Lower lobe of right lung (tissue), 2 donors: ENCODE data around the gene MACROD2. TPM values are rescaled to one million over a fixed set of nuclear protein-coding genes. Genes with fewer than 3 reads are reported as not detected.

Source experiments
- ATAC-seq, 2 donors: fragments of 200-7000 bp; cut with Tn5 transposase; one replicate each; pipeline ENCODE4 v1.9.1; 2020 to 2022; ENCODE audit warnings: mild to moderate bottlenecking in 2 of 2, moderate library complexity in 2 of 2
- DNase-seq: peaks from one replicate; pipeline ENCODE4 v3.0.0-alpha.2; 2020
- H3K27ac ChIP-seq: fragments of 200-600 bp; one replicate; pipeline ENCODE4 v1.8.0; 2022
- H3K27me3 ChIP-seq: fragments of 200-600 bp; one replicate; pipeline ENCODE4 v1.8.0; 2022; ENCODE audit warnings: low read depth
- H3K36me3 ChIP-seq: fragments of 200-600 bp; one replicate; pipeline ENCODE4 v1.8.0; 2022; ENCODE audit warnings: mild to moderate bottlenecking
- H3K4me1 ChIP-seq: fragments of 200-600 bp; one replicate; pipeline ENCODE4 v1.8.0; 2022
- H3K4me3 ChIP-seq: fragments of 200-600 bp; one replicate; pipeline ENCODE4 v1.8.0; 2022; ENCODE audit warnings: mild to moderate bottlenecking
- H3K9me3 ChIP-seq: fragments of 200-600 bp; one replicate; pipeline ENCODE4 v1.8.0; 2022
- CTCF ChIP-seq: fragments of 200-600 bp; IDR thresholded peaks from one replicate; pipeline ENCODE4 v1.8.0; 2022; ENCODE audit warnings: antibody characterized with exemption, mild to moderate bottlenecking
- intact Hi-C: fragments of 100-400 bp; cut with DNase I; formaldehyde crosslinking; loops from one replicate; pipeline ENCODE4 v1.11.0; 2022
- total RNA-seq: library from RNA; stranded (reverse); fragmentation: NEBNext Ultra II Directional; extraction: Animal tissue kit (Norgen Biotek cat#: 25700); gene quantifications from one replicate; pipeline ENCODE4 v1.2.1, GENCODE V29; 2021
- donor health status: DM: no; HTN: yes; CAD: no; lungs with severe emphysema.

The MACROD2 gene
- total RNA-seq, 1 donor from 2014 or later, result 73.0 TPM

GRCh38 chr20:15637950-15638754 is 1642.8 kb downstream of the MACROD2 start:
- DNase-seq, result no peak
- no peaks in the 10 kb centered on the region for H3K9me3 ChIP-seq
- H3K4me3 ChIP-seq, result no peak overlapping the region
- no peak for TF ChIP-seq CTCF
- H3K27ac ChIP-seq, result no peak overlapping the region
- H3K27me3 ChIP-seq, result no peaks in the 10 kb centered on the region
- intact Hi-C loops, result no loop called here
- no peak for ATAC-seq
- no peaks in the 10 kb centered on the region for H3K36me3 ChIP-seq
- no peaks in the 10 kb centered on the region for H3K4me1 ChIP-seq

- H3K27ac ChIP-seq, result no peak overlapping the region
- DNase-seq, result no peak
- no peak for ATAC-seq
- intact Hi-C loops, result no loop called here
- no peaks in the 10 kb centered on the region for H3K27me3 ChIP-seq
- H3K36me3 ChIP-seq, result no peaks in the 10 kb centered on the region
- no peak overlapping the region for H3K4me3 ChIP-seq
- no peaks in the 10 kb centered on the region for H3K4me1 ChIP-seq
- H3K9me3 ChIP-seq, result no peaks in the 10 kb centered on the region
- TF ChIP-seq CTCF, result no peak
Measured at GRCh38 chr20:15638816-15639215, 1643.5 kb downstream of the MACROD2 start.

- TF ChIP-seq CTCF, result no peak
- intact Hi-C loops, result no loop called here
- no peak overlapping the region for H3K27ac ChIP-seq
- no peaks in the 10 kb centered on the region for H3K36me3 ChIP-seq
- DNase-seq, result no peak
- no peaks in the 10 kb centered on the region for H3K9me3 ChIP-seq
- no peaks in the 10 kb centered on the region for H3K27me3 ChIP-seq
- H3K4me1 ChIP-seq, result no peaks in the 10 kb centered on the region
- no peak overlapping the region for H3K4me3 ChIP-seq
- no peak for ATAC-seq
Measured at GRCh38 chr20:15639839-15640238, 1644.5 kb downstream of the MACROD2 start.

GRCh38 chr20:15642109-15642508 is 1646.8 kb downstream of the MACROD2 start:
- H3K4me3 ChIP-seq, result no peak overlapping the region

GRCh38 chr20:15642676-15643075 is 1647.4 kb downstream of the MACROD2 start:
- Histone ChIP-seq H3K9me3 (no peaks in the 10 kb centered on the region), H3K27me3 (no peaks in the 10 kb centered on the region), H3K4me1 (no peaks in the 10 kb centered on the region), H3K27ac (no peak overlapping the region), H3K36me3 (no peaks in the 10 kb centered on the region), H3K4me3 (no peak overlapping the region)
- no peak for DNase-seq
- no peak for ATAC-seq
- intact Hi-C loops, result no loop called here
- no peak for TF ChIP-seq CTCF

More at GRCh38 chr20:15642109-15642508, 1646.8 kb downstream of the MACROD2 start:
- H3K9me3 ChIP-seq, result no peaks in the 10 kb centered on the region
- no peak for TF ChIP-seq CTCF
- no peak for DNase-seq
- ATAC-seq, result no peak
- intact Hi-C loops, result no loop called here
- no peak overlapping the region for H3K27ac ChIP-seq
- no peaks in the 10 kb centered on the region for H3K36me3 ChIP-seq
- no peaks in the 10 kb centered on the region for H3K27me3 ChIP-seq
- H3K4me1 ChIP-seq, result no peaks in the 10 kb centered on the region
